Colonic mucosa (tissue), 4 donors: ENCODE measurements around the gene FES. TPM values are rescaled to one million over a fixed set of nuclear protein-coding genes. Genes with fewer than 3 reads are reported as not detected.

Experiments
- DNase-seq: peaks from one replicate; pipeline ENCODE4 v3.0.0-alpha.2; 2020
- H3K27ac ChIP-seq: fragments of 200-600 bp; one replicate; pipeline ENCODE4 v1.8.0; 2021
- H3K27me3 ChIP-seq: fragments of 200-600 bp; one replicate; pipeline ENCODE4 v1.8.0; 2021
- H3K36me3 ChIP-seq: fragments of 200-600 bp; one replicate; pipeline ENCODE4 v1.8.0; 2021
- H3K4me1 ChIP-seq: fragments of 200-600 bp; one replicate; pipeline ENCODE4 v1.8.0; 2021; ENCODE audit warnings: mild to moderate bottlenecking
- H3K4me3 ChIP-seq: fragments of 200-600 bp; one replicate; pipeline ENCODE4 v1.8.0; 2021
- H3K9ac ChIP-seq, 2 donors: one replicate each; pipeline ENCODE4 v1.7.0; 2013; ENCODE audit warnings: control low read depth in 2 of 2, low read depth in 2 of 2, low read length in 2 of 2
- H3K9me3 ChIP-seq: fragments of 200-600 bp; one replicate; pipeline ENCODE4 v1.8.0; 2021
- intact Hi-C: fragments of 100-400 bp; cut with DNase I; formaldehyde crosslinking; loops from one replicate; pipeline ENCODE4 v1.14.1; 2022
- total RNA-seq, 2 donors: library from RNA; stranded (reverse); fragmentation: NEBNext Ultra II Directional in 1 of 2; extraction: Animal tissue kit (Norgen Biotek cat#: 25700) in 1 of 2; gene quantifications; one replicate each; pipeline ENCODE4 v1.2.1, GENCODE V29; 2021
- TF ChIP-seq, protein P1 (sequence below): fragments of 200-600 bp; IDR thresholded peaks from one replicate; pipeline ENCODE4 v1.8.0; 2022; ENCODE audit warnings: antibody characterized with exemption, mild to moderate bottlenecking
- donor health status: healthy.
- donor health status: DM: no; HTN: no; CAD: no.
- donor health status: DM: no; HTN: no; CAD: no.

The FES gene
- total RNA-seq, 2 donors from 2014 or later, result 6.5 to 8.8 TPM

GRCh38 chr15:90882781-90883525 lies 1.4 kb upstream of the FES start:
- Histone ChIP-seq H3K4me1 (peaks cover 5% of the 10 kb centered on the region), H3K9me3 (no peaks in the 10 kb centered on the region), H3K27ac (peak overlapping the region; percentile 89), H3K4me3 (no peak overlapping the region), H3K9ac (peak overlapping the region in 1 of 2 donors; percentile 80), H3K36me3 (peaks cover 5% of the 10 kb centered on the region), H3K27me3 (no peaks in the 10 kb centered on the region)
- TF ChIP-seq, protein P1, sequence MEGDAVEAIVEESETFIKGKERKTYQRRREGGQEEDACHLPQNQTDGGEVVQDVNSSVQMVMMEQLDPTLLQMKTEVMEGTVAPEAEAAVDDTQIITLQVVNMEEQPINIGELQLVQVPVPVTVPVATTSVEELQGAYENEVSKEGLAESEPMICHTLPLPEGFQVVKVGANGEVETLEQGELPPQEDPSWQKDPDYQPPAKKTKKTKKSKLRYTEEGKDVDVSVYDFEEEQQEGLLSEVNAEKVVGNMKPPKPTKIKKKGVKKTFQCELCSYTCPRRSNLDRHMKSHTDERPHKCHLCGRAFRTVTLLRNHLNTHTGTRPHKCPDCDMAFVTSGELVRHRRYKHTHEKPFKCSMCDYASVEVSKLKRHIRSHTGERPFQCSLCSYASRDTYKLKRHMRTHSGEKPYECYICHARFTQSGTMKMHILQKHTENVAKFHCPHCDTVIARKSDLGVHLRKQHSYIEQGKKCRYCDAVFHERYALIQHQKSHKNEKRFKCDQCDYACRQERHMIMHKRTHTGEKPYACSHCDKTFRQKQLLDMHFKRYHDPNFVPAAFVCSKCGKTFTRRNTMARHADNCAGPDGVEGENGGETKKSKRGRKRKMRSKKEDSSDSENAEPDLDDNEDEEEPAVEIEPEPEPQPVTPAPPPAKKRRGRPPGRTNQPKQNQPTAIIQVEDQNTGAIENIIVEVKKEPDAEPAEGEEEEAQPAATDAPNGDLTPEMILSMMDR, result no peak
- intact Hi-C loops, result no loop called here
- no peak for DNase-seq

DNA sequence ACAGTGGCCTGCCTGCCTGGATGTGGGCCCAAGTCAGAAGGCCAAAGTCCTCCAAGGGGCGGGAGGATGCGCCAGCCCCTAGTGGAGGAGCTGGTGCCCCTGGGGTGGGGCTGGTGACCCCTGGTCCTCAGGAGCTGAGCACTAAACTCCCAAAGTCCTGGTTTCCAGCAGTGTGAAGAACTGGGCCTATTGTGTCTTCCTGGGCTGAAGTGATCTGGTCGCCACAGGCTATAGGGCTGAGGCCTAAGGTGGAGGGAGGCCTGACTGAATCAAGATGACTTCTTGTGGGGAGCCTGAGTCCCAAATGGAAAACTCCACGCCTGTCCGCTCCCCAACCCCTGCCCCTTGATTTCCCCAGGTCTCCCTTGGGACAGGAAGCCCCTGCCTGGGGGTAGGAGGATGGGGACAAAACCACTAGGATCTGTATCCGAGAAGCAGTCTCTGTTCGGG lies 753 bp upstream of the FES start:
- no peaks in the 10 kb centered on the region for H3K27me3 ChIP-seq
- H3K4me1 ChIP-seq, result peaks cover 5% of the 10 kb centered on the region
- intact Hi-C loops, result no loop called here
- H3K36me3 ChIP-seq, result no peaks in the 10 kb centered on the region
- TF ChIP-seq, protein P1, result no peak
- H3K4me3 ChIP-seq, result peak overlapping the region; percentile 47
- H3K9ac ChIP-seq, result peak overlapping the region; percentile 80 to 85
- DNase-seq, result no peak
- H3K27ac ChIP-seq, result peak overlapping the region; percentile 89
- H3K9me3 ChIP-seq, result no peaks in the 10 kb centered on the region

DNA sequence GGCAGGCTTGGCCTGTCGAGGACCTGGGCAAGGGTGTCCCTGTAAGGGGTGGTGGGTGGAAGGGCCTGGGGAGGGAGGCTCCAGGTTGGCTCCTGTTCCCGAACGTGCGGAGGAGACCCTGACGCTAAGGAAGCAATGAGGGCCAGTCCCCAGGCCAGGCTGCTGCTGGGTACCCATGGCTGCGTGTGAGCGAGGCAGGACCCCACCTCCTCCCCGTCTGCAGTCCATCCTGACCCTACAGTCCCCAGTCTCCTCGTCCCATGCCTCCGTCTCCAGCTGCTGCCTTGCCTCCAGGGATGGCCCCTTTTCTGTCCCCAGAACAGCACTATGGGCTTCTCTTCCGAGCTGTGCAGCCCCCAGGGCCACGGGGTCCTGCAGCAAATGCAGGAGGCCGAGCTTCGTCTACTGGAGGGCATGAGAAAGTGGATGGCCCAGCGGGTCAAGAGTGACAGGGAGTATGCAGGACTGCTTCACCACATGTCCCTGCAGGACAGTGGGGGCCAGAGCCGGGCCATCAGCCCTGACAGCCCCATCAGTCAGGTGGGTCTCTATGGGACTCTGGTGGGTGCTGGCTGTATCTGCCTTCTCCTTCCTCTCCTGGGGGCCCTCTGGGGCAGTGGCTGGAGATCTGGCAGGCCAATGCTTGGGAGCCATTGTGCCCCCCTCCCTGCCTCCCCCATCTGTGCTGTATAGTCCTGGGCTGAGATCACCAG lies 571 bp downstream of the FES start:
- H3K27ac ChIP-seq, result peak overlapping the region; percentile 89
- no peak for DNase-seq
- intact Hi-C loops, result loop anchor here (5.0 kb wide), 1 partner anchor 193 kb away; no protein-coding TSS in a partner anchor
- H3K36me3 ChIP-seq, result no peaks in the 10 kb centered on the region
- H3K4me3 ChIP-seq, result peak overlapping the region; percentile 47
- no peaks in the 10 kb centered on the region for H3K9me3 ChIP-seq
- H3K27me3 ChIP-seq, result no peaks in the 10 kb centered on the region
- peaks cover 5% of the 10 kb centered on the region for H3K4me1 ChIP-seq
- TF ChIP-seq, protein P1, result no peak
- H3K9ac ChIP-seq, result peak overlapping the region; percentile 80 to 85

DNA sequence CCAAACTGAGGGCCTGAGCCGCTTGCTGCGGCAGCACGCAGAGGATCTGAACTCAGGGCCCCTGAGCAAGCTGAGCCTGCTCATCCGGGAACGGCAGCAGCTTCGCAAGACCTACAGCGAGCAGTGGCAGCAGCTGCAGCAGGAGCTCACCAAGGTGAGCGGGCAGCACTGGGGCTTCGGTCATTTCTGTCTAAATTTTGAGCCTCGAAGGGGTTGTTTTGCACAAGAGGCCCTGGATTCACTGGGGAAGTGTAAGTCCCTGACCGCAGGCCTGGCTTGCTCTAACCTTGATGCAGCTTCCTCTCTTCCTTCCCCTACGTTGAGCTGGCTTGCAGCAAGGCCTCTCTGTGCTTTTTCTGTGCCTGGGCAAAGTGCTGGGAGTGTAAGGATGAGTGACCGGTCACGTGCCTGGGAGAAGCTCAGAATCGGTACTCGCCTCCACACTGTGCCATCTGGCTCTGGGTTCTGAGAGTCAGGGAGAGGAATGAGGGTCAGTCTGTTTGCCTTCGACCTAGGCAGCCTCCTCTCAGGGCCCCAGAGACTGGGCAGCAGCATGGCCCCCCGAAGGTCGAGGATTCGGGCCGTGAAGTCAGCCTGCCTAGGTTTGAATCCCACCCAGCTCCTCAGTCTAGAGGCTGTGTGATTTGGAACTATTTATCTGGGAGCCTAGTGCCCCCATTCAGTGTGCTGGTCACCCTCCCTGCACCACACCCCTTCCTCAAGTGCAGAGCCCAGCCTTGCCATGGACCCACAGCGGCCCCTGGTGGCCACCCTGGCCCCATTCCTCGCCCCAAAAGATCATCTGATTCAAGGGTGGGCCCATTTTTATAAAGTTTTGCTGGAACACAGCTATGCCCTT lies 1.4 kb downstream of the FES start:
- TF ChIP-seq, protein P1, result peak; percentile 95
- H3K4me3 ChIP-seq, result peak overlapping the region; percentile 47
- intact Hi-C loops, result loop anchor here (2.0 to 5.0 kb wide), 2 partner anchors 193 to 237 kb away; no protein-coding TSS in a partner anchor
- peak; percentile 82 for DNase-seq
- H3K27ac ChIP-seq, result peak overlapping the region; percentile 89
- H3K36me3 ChIP-seq, result no peaks in the 10 kb centered on the region
- no peaks in the 10 kb centered on the region for H3K27me3 ChIP-seq
- peak overlapping the region; percentile 80 to 85 for H3K9ac ChIP-seq
- no peaks in the 10 kb centered on the region for H3K9me3 ChIP-seq
- peaks cover 5% of the 10 kb centered on the region for H3K4me1 ChIP-seq

DNA sequence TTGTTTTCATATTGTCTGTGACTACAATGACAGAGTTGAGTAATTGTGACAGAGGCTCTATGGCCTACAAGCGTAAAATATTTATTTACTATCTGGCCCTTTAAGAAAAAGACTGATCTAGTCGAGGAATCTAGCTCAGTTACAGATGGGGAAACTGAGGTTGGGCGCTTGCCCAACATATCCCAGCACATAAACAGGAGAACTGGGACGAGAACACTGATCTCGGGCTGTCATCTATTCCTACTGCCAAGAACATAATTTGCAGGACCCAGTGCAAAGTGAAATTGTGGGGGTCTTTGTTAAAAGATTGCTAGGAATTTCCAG lies 1.9 kb downstream of the FES start:
- Histone ChIP-seq H3K36me3 (no peaks in the 10 kb centered on the region), H3K9ac (no peak overlapping the region), H3K4me1 (peaks cover 5% of the 10 kb centered on the region), H3K27me3 (no peaks in the 10 kb centered on the region), H3K4me3 (no peak overlapping the region), H3K9me3 (no peaks in the 10 kb centered on the region), H3K27ac (no peak overlapping the region)
- intact Hi-C loops, result loop anchor here (2.0 to 5.0 kb wide), 2 partner anchors 194 to 237 kb away; no protein-coding TSS in a partner anchor
- DNase-seq, result no peak
- TF ChIP-seq, protein P1, result no peak
